Neural cell (in vitro differentiated cells): ENCODE data around the gene FN3KRP. TPM values are rescaled to one million over a fixed set of nuclear protein-coding genes. Genes with fewer than 3 reads are reported as not detected.

Experiments
- H2AFZ ChIP-seq: fragments of 200-600, 300-800 bp; sonication (generic), shearing (Covaris generic); 2 replicates; pipeline ENCODE4 v1.6.0; 2014; ENCODE audit warnings: low read depth, mild to moderate bottlenecking, antibody characterized with exemption, low read length, moderate library complexity
- H3F3A ChIP-seq: fragments of 200-600 bp; shearing (Covaris generic); 2 replicates; pipeline ENCODE4 v1.6.1; 2016; ENCODE audit warnings: mild to moderate bottlenecking, moderate library complexity, mixed read lengths, antibody characterized with exemption, low read length; ENCODE audit not compliant: insufficient read depth, poor library complexity, severe bottlenecking
- H3K27ac ChIP-seq: fragments of 200-600, 300-800 bp; sonication (generic), shearing (Covaris generic); 2 replicates; pipeline ENCODE4 v1.5.1; 2014; ENCODE audit warnings: mild to moderate bottlenecking, low read length, moderate library complexity
- H3K27me3 ChIP-seq: fragments of 300-800, 200-600 bp; sonication (generic), shearing (Covaris generic); 2 replicates; pipeline ENCODE4 v1.6.0; 2014; ENCODE audit warnings: mild to moderate bottlenecking, low read depth, low read length, moderate library complexity; ENCODE audit not compliant: insufficient read depth
- H3K36me3 ChIP-seq: fragments of 300-800, 200-600 bp; sonication (generic), shearing (Covaris generic); 2 replicates; pipeline ENCODE4 v1.5.1; 2014; ENCODE audit warnings: mild to moderate bottlenecking, antibody characterized with exemption, low read length, moderate library complexity; ENCODE audit not compliant: insufficient read depth
- H3K4me2 ChIP-seq: fragments of 300-800, 200-600 bp; sonication (generic), shearing (Covaris generic); 2 replicates; pipeline ENCODE4 v1.6.0; 2014; ENCODE audit warnings: mild to moderate bottlenecking, low read length
- H3K4me3 ChIP-seq: fragments of 300-800, 200-600 bp; sonication (generic), shearing (Covaris generic); 2 replicates; pipeline ENCODE4 v1.5.1; 2014; ENCODE audit warnings: mild to moderate bottlenecking, low read length, moderate library complexity
- H3K79me2 ChIP-seq: fragments of 200-600 bp; shearing (Covaris generic); replicated peaks from 2 replicates; pipeline ENCODE4 v1.6.0; 2014; ENCODE audit warnings: mild to moderate bottlenecking, low read length, moderate library complexity; ENCODE audit not compliant: insufficient read depth
- H3K9ac ChIP-seq: fragments of 300-800, 200-600 bp; sonication (generic), shearing (Covaris generic); 2 replicates; pipeline ENCODE4 v1.6.1; 2016; ENCODE audit warnings: mild to moderate bottlenecking, low read length, mixed read lengths
- H3K9me2 ChIP-seq: fragments of 200-600 bp; shearing (Covaris generic); 2 replicates; pipeline ENCODE4 v1.6.1; 2016; ENCODE audit warnings: mild to moderate bottlenecking, low read length, mixed read lengths; ENCODE audit not compliant: insufficient read depth
- H3K9me3 ChIP-seq: fragments of 200-600, 300-800 bp; sonication (generic), shearing (Covaris generic); 2 replicates; pipeline ENCODE4 v1.6.1; 2016; ENCODE audit warnings: mild to moderate bottlenecking, mixed run types, low read length, moderate library complexity, mixed read lengths
- H4K20me1 ChIP-seq: fragments of 200-600 bp; shearing (Covaris generic); 2 replicates; pipeline ENCODE4 v1.6.1; 2016; ENCODE audit warnings: mild to moderate bottlenecking, mixed run types; ENCODE audit not compliant: insufficient read depth
- EP300 ChIP-seq: fragments of 450-650 bp; conservative IDR thresholded peaks from 2 replicates; pipeline ENCODE4 v1.6.1; 2014; ENCODE audit warnings: antibody characterized with exemption, mild to moderate bottlenecking, moderate library complexity; ENCODE audit not compliant: poor library complexity, severe bottlenecking
- EZH2 ChIP-seq: fragments of 200-600, 300-800 bp; shearing (Covaris generic), sonication (generic); IDR thresholded peaks from 2 replicates; pipeline ENCODE4 v1.6.1; 2014; ENCODE audit warnings: antibody characterized with exemption, low read length, borderline replicate concordance, mild to moderate bottlenecking; ENCODE audit not compliant: insufficient read depth, poor library complexity, severe bottlenecking
- MXI1 ChIP-seq: fragments of 450-650 bp; conservative IDR thresholded peaks from 2 replicates; pipeline ENCODE4 v1.6.1; 2014; ENCODE audit warnings: antibody characterized with exemption, mild to moderate bottlenecking; ENCODE audit not compliant: poor library complexity, severe bottlenecking
- POLR2AphosphoS5 ChIP-seq: IDR thresholded peaks from 2 replicates; pipeline ENCODE4 v1.6.1; 2012
- RAD21 ChIP-seq: fragments of 450-650 bp; conservative IDR thresholded peaks from 2 replicates; pipeline ENCODE4 v1.6.1; 2014; ENCODE audit warnings: antibody characterized with exemption, mild to moderate bottlenecking, moderate library complexity
- SMC3 ChIP-seq: fragments of 450-650 bp; conservative IDR thresholded peaks from 2 replicates; pipeline ENCODE4 v1.6.1; 2014; ENCODE audit warnings: antibody characterized with exemption, mild to moderate bottlenecking, moderate library complexity; ENCODE audit not compliant: poor library complexity
- TAF1 ChIP-seq: IDR thresholded peaks from 2 replicates; pipeline ENCODE4 v1.6.1; 2012; ENCODE audit warnings: low read depth
- polyA plus RNA-seq: library from polyadenylated mRNA; depleted of rRNA; stranded (reverse); fragments of >200 nt; gene quantifications from 2 replicates; pipeline ENCODE4 v1.2.3, GENCODE V29; 2014
- TF ChIP-seq, protein P1 (sequence below): IDR thresholded peaks from 2 replicates; pipeline ENCODE4 v1.6.1; 2012; ENCODE audit warnings: borderline replicate concordance
- TF ChIP-seq, protein P2 (sequence below): fragments of 450-650 bp; IDR thresholded peaks from 2 replicates; pipeline ENCODE4 v1.5.1; 2014; ENCODE audit warnings: antibody characterized with exemption, mild to moderate bottlenecking, moderate library complexity; ENCODE audit not compliant: poor library complexity, severe bottlenecking

Gene FN3KRP
- polyA plus RNA-seq, 1 donor from 2014 or later, result 32.7 TPM

DNA sequence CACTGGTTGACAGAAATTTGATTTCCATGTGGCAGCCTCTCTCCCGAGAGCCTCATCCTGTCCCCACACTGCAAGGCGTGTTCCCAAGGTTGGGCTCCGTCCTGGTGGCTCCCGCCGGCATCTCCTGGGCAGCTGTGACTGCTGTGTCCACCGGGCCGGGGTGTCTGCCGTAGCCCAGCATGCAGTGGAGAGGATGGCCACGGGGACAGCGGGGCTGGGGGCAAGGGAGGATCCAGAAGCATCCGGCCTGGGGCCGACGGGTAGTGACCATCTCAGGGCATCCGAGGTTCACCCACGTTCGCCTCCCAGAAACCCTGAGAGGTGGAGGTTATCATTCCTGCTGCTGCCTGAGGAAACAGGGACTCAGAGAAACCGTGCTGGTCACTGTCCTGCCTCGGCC lies 10.8 kb upstream of the FN3KRP start:
- TF ChIP-seq EZH2 (no peak), EP300 (no peak), SMC3 (no peak), RAD21 (no peak), POLR2AphosphoS5 (no peak), TAF1 (no peak), MXI1 (no peak)
- TF ChIP-seq, protein P1, sequence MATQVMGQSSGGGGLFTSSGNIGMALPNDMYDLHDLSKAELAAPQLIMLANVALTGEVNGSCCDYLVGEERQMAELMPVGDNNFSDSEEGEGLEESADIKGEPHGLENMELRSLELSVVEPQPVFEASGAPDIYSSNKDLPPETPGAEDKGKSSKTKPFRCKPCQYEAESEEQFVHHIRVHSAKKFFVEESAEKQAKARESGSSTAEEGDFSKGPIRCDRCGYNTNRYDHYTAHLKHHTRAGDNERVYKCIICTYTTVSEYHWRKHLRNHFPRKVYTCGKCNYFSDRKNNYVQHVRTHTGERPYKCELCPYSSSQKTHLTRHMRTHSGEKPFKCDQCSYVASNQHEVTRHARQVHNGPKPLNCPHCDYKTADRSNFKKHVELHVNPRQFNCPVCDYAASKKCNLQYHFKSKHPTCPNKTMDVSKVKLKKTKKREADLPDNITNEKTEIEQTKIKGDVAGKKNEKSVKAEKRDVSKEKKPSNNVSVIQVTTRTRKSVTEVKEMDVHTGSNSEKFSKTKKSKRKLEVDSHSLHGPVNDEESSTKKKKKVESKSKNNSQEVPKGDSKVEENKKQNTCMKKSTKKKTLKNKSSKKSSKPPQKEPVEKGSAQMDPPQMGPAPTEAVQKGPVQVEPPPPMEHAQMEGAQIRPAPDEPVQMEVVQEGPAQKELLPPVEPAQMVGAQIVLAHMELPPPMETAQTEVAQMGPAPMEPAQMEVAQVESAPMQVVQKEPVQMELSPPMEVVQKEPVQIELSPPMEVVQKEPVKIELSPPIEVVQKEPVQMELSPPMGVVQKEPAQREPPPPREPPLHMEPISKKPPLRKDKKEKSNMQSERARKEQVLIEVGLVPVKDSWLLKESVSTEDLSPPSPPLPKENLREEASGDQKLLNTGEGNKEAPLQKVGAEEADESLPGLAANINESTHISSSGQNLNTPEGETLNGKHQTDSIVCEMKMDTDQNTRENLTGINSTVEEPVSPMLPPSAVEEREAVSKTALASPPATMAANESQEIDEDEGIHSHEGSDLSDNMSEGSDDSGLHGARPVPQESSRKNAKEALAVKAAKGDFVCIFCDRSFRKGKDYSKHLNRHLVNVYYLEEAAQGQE, result no peak
- TF ChIP-seq, protein P2, sequence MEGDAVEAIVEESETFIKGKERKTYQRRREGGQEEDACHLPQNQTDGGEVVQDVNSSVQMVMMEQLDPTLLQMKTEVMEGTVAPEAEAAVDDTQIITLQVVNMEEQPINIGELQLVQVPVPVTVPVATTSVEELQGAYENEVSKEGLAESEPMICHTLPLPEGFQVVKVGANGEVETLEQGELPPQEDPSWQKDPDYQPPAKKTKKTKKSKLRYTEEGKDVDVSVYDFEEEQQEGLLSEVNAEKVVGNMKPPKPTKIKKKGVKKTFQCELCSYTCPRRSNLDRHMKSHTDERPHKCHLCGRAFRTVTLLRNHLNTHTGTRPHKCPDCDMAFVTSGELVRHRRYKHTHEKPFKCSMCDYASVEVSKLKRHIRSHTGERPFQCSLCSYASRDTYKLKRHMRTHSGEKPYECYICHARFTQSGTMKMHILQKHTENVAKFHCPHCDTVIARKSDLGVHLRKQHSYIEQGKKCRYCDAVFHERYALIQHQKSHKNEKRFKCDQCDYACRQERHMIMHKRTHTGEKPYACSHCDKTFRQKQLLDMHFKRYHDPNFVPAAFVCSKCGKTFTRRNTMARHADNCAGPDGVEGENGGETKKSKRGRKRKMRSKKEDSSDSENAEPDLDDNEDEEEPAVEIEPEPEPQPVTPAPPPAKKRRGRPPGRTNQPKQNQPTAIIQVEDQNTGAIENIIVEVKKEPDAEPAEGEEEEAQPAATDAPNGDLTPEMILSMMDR, result no peak
- H3K27me3 ChIP-seq, result no peaks in the 10 kb centered on the region
- H3K9ac ChIP-seq, result no peak overlapping the region
- H3K4me2 ChIP-seq, result no peak overlapping the region
- H3K27ac ChIP-seq, result no peak overlapping the region
- no peaks in the 10 kb centered on the region for H3K9me3 ChIP-seq
- H3K79me2 ChIP-seq, result no peaks in the 10 kb centered on the region
- no peak overlapping the region for H2AFZ ChIP-seq
- no peaks in the 10 kb centered on the region for H4K20me1 ChIP-seq
- H3K9me2 ChIP-seq, result no peaks in the 10 kb centered on the region
- H3F3A ChIP-seq, result no peaks in the 10 kb centered on the region
- H3K36me3 ChIP-seq, result no peaks in the 10 kb centered on the region
- H3K4me3 ChIP-seq, result no peak overlapping the region

DNA sequence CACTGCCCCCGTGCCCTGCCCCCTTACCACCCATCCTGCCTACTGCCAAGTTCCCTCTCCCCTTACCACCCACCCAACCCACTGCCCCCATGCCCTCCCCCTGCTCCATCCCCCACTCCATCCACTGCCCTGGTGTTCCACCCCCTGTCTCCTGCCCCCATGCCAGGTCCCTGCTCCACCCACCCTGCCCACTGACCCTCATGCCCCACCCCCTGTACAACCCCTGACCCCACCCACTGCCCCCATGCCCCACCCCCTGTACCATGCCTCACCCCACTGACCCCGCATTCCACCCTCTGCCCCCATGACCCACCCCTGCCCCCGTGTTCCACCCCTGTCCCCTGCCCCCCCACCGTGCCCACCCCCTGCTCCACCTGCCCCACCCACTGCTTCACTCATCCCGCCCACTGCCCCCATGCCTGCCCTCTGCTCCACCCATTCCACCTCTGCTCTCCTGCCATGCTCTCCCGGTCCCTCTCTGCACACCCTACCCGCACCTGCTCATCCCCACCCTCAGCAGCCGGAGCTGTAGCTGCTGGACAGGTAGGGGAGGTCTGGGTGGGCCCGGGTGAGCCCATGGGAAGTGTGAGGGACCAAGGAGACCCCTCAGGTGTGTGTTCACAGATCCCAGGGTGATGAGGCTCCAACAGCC lies 7.4 kb upstream of the FN3KRP start:
- TF ChIP-seq SMC3 (no peak), EP300 (no peak), POLR2AphosphoS5 (no peak), MXI1 (no peak), EZH2 (no peak), RAD21 (no peak), TAF1 (no peak)
- TF ChIP-seq, protein P2, result no peak
- TF ChIP-seq, protein P1, result no peak
- no peaks in the 10 kb centered on the region for H3K9me2 ChIP-seq

More for the DNA sequence above, 7.4 kb upstream of the FN3KRP start:
- no peaks in the 10 kb centered on the region for H3K27me3 ChIP-seq
- H3F3A ChIP-seq, result no peaks in the 10 kb centered on the region
- no peak overlapping the region for H3K4me2 ChIP-seq
- H3K27ac ChIP-seq, result no peak overlapping the region
- H3K4me3 ChIP-seq, result no peak overlapping the region
- H3K36me3 ChIP-seq, result no peaks in the 10 kb centered on the region
- no peaks in the 10 kb centered on the region for H4K20me1 ChIP-seq
- H2AFZ ChIP-seq, result no peak overlapping the region
- H3K9ac ChIP-seq, result no peak overlapping the region
- H3K9me3 ChIP-seq, result no peaks in the 10 kb centered on the region
- no peaks in the 10 kb centered on the region for H3K79me2 ChIP-seq
